SK-N-SH (cell line): Measurements from ENCODE around the gene MLXIP.

Experiments used
- CHD2 ChIP-seq: fragments of 150-350 bp; IDR thresholded peaks from 2 replicates; pipeline ENCODE4 v1.6.1; 2018; ENCODE audit warnings: low read length; ENCODE audit not compliant: partially characterized antibody
- CTCF ChIP-seq: fragments of 200-600 bp; sonication (generic); IDR thresholded peaks from 2 replicates; pipeline ENCODE4 v1.6.1; 2017; ENCODE audit warnings: antibody characterized with exemption, mild to moderate bottlenecking, moderate library complexity
- EZH2phosphoT487 ChIP-seq: fragments of 200-600 bp; sonication (generic); IDR thresholded peaks from 2 replicates; pipeline ENCODE4 v1.6.1; 2017; ENCODE audit warnings: low read depth, mixed run types, mild to moderate bottlenecking, antibody characterized with exemption, moderate library complexity, borderline replicate concordance
- FOXM1 ChIP-seq: IDR thresholded peaks from 2 replicates; pipeline ENCODE4 v1.4.0; 2012; ENCODE audit warnings: low read depth, mild to moderate bottlenecking
- GABPA ChIP-seq: IDR thresholded peaks from 2 replicates; pipeline ENCODE4 v1.4.0; 2012; ENCODE audit warnings: low read depth, mild to moderate bottlenecking
- JUND ChIP-seq: IDR thresholded peaks from 2 replicates; pipeline ENCODE4 v1.4.0; 2012
- POLR2AphosphoS5 ChIP-seq: IDR thresholded peaks from 2 replicates; pipeline ENCODE4 v1.6.1; 2012; ENCODE audit warnings: low read depth, low read length
- RAD21 ChIP-seq: IDR thresholded peaks from 2 replicates; pipeline ENCODE4 v1.6.1; 2012; ENCODE audit warnings: mild to moderate bottlenecking, low read length
- RCOR1 ChIP-seq: fragments of 150-350 bp; IDR thresholded peaks from 2 replicates; pipeline ENCODE4 v1.6.1; 2017; ENCODE audit warnings: antibody characterized with exemption, low read length
- TAF1 ChIP-seq: IDR thresholded peaks from 2 replicates; pipeline ENCODE4 v1.6.1; 2012; ENCODE audit warnings: low read depth, mild to moderate bottlenecking, low read length, moderate library complexity, borderline replicate concordance
- TEAD4 ChIP-seq: IDR thresholded peaks from 2 replicates; pipeline ENCODE4 v1.4.0; 2012; ENCODE audit warnings: mild to moderate bottlenecking, borderline replicate concordance; ENCODE audit not compliant: insufficient read depth
- ZBTB33 ChIP-seq: IDR thresholded peaks from 2 replicates; pipeline ENCODE4 v1.4.0; 2012; ENCODE audit warnings: low read depth, borderline replicate concordance

GRCh38 chr12:122099280-122099749 lies 20.8 kb downstream of the MLXIP start:
- TF ChIP-seq CTCF (no peak), POLR2AphosphoS5 (no peak), GABPA (no peak), JUND (no peak), RAD21 (no peak), RCOR1 (no peak), TEAD4 (no peak), CHD2 (no peak), FOXM1 (no peak), EZH2phosphoT487 (no peak), TAF1 (no peak), ZBTB33 (no peak)
